ENCODE measurements around the gene RAPGEF6. TPM values are rescaled to one million over a fixed set of nuclear protein-coding genes. Genes with fewer than 3 reads are reported as not detected.
A peak's percentile ranks its signal among the peaks of the same experiment; 100 is the strongest.
"Not testable (repeated sequence)": the region's sequence is repeated elsewhere in the genome, so short reads cannot be mapped to it uniquely, and the experiment has no call there.

RAPGEF6 gene
- polyA plus RNA-seq, 12 donors, result 7.6 to 49.3 (median 10.9) TPM

GRCh38 chr5:131436081-131436480 lies 198.9 kb downstream of the RAPGEF6 start:
- DNase-seq, result no peak

- no peak for DNase-seq
Observed at GRCh38 chr5:131433109-131433508, 201.9 kb downstream of the RAPGEF6 start.

- no peak for DNase-seq
Observed at GRCh38 chr5:131431794-131432193, 203.2 kb downstream of the RAPGEF6 start.

GRCh38 chr5:131430794-131431193 lies 204.2 kb downstream of the RAPGEF6 start:
- no peak for DNase-seq

GRCh38 chr5:131426011-131426410 lies 209.0 kb downstream of the RAPGEF6 start:
- DNase-seq, result no peak

- DNase-seq, result no peak
Observed at GRCh38 chr5:131423056-131423455, 212.0 kb downstream of the RAPGEF6 start.

- no peak for DNase-seq
Observed at GRCh38 chr5:131419877-131420276, 215.2 kb downstream of the RAPGEF6 start.

GRCh38 chr5:131418846-131419245 lies 216.2 kb downstream of the RAPGEF6 start:
- no peak for DNase-seq

- peak; percentile 73 for DNase-seq
Observed at GRCh38 chr5:131417240-131417869, 217.7 kb downstream of the RAPGEF6 start.

GRCh38 chr5:131416729-131417128 lies 218.3 kb downstream of the RAPGEF6 start:
- DNase-seq, result no peak

GRCh38 chr5:131413605-131414559 lies 221.1 kb downstream of the RAPGEF6 start:
- no peak for DNase-seq

- DNase-seq, result no peak
Observed at GRCh38 chr5:131406975-131407638, 227.9 kb downstream of the RAPGEF6 start.

- DNase-seq, result no peak
Observed at GRCh38 chr5:131406076-131406475, 229.0 kb downstream of the RAPGEF6 start.

- no peak for DNase-seq
Observed at GRCh38 chr5:131405674-131406073, 229.4 kb downstream of the RAPGEF6 start.

GRCh38 chr5:131400585-131400984 lies 234.4 kb downstream of the RAPGEF6 start:
- no peak for DNase-seq

GRCh38 chr5:131399007-131399406 lies 236.0 kb downstream of the RAPGEF6 start:
- DNase-seq, result not testable (repeated sequence)

- DNase-seq, result no peak
Observed at GRCh38 chr5:131396630-131397273, 238.3 kb downstream of the RAPGEF6 start.

- no peak for DNase-seq
Observed at GRCh38 chr5:131396015-131396414, 239.0 kb downstream of the RAPGEF6 start.

- no peak for DNase-seq
Observed at GRCh38 chr5:131394128-131394527, 240.9 kb downstream of the RAPGEF6 start.

GRCh38 chr5:131393498-131393968 lies 241.5 kb downstream of the RAPGEF6 start:
- no peak for DNase-seq

- no peak for DNase-seq
Observed at GRCh38 chr5:131392466-131393095, 242.4 kb downstream of the RAPGEF6 start.
